Keratinocyte (primary cell): ENCODE data around the gene JHY. TPM values are rescaled to one million over a fixed set of nuclear protein-coding genes. Genes with fewer than 3 reads are reported as not detected.

ENCODE experiments used
- DNase-seq: peaks from one replicate; pipeline ENCODE4 v3.0.0-alpha.2; 2011; ENCODE audit warnings: low read depth, missing footprints, low spot score
- FAIRE-seq: peaks from 2 replicates; lab custom pipeline; 2011; peaks lifted over from hg19 to GRCh38; lab: Jason Lieb, UNC
- H2AFZ ChIP-seq: 2 replicates; pipeline ENCODE4 v1.6.0; 2012; ENCODE audit warnings: low read length, control low read depth, inconsistent platforms; ENCODE audit not compliant: control insufficient read depth
- H3K27ac ChIP-seq: 2 replicates; pipeline ENCODE4 v1.5.1; 2011; ENCODE audit warnings: low read length; ENCODE audit not compliant: control insufficient read depth, insufficient read depth
- H3K27me3 ChIP-seq: 3 replicates; pipeline ENCODE4 v1.6.0; 2011; ENCODE audit warnings: low read length; ENCODE audit not compliant: control insufficient read depth, insufficient read depth; ENCODE audit errors: extremely low read depth
- H3K36me3 ChIP-seq, 2 experiments: 2 replicates in 1 of 2; 3 replicates in 1 of 2; pipeline ENCODE4 v1.5.1; 2011; ENCODE audit warnings: low read length in 2 of 2, mild to moderate bottlenecking in 1 of 2; ENCODE audit not compliant: control insufficient read depth in 2 of 2, insufficient read depth in 2 of 2; ENCODE audit errors: extremely low read depth in 1 of 2
- H3K4me1 ChIP-seq: 3 replicates; pipeline ENCODE4 v1.5.1; 2011; ENCODE audit warnings: low read length; ENCODE audit not compliant: control insufficient read depth, insufficient read depth; ENCODE audit errors: extremely low read depth
- H3K4me2 ChIP-seq: 3 replicates; pipeline ENCODE4 v1.6.0; 2011; ENCODE audit warnings: low read depth, low read length; ENCODE audit not compliant: control insufficient read depth, insufficient read depth; ENCODE audit errors: extremely low read depth
- H3K4me3 ChIP-seq, 3 experiments: fragments of 200-600 bp in 1 of 3; sonication (generic) in 1 of 3; 2 replicates in 2 of 3; 3 replicates in 1 of 3; pipeline ENCODE4 v1.5.1; 2011 to 2016; ENCODE audit warnings: low read length in 3 of 3, mild to moderate bottlenecking in 3 of 3, control low read depth in 2 of 3, inconsistent platforms in 1 of 3, low read depth in 1 of 3, mixed read lengths in 1 of 3, mixed run types in 1 of 3, moderate library complexity in 1 of 3; ENCODE audit not compliant: control insufficient read depth in 2 of 3, insufficient read depth in 2 of 3; ENCODE audit errors: extremely low read depth in 1 of 3
- H3K79me2 ChIP-seq: 2 replicates; pipeline ENCODE4 v1.6.0; 2012; ENCODE audit warnings: low read length; ENCODE audit not compliant: control insufficient read depth, insufficient read depth
- H3K9ac ChIP-seq: 3 replicates; pipeline ENCODE4 v1.6.0; 2011; ENCODE audit warnings: low read length; ENCODE audit not compliant: control insufficient read depth, insufficient read depth; ENCODE audit errors: extremely low read depth
- H3K9me1 ChIP-seq: 3 replicates; pipeline ENCODE4 v1.6.0; 2011; ENCODE audit warnings: low read length; ENCODE audit not compliant: control insufficient read depth, insufficient read depth; ENCODE audit errors: extremely low read depth
- H3K9me3 ChIP-seq: 2 replicates; pipeline ENCODE4 v1.5.1; 2012; ENCODE audit warnings: low read depth, low read length; ENCODE audit not compliant: control insufficient read depth
- H4K20me1 ChIP-seq: 3 replicates; pipeline ENCODE4 v1.6.0; 2011; ENCODE audit warnings: low read length; ENCODE audit not compliant: control insufficient read depth, insufficient read depth; ENCODE audit errors: extremely low read depth
- EZH2 ChIP-seq: IDR thresholded peaks from one replicate; pipeline ENCODE4 v1.6.1; 2012; ENCODE audit warnings: inconsistent platforms, mild to moderate bottlenecking, low read length, moderate library complexity
- dilution Hi-C: fragments of 300-500 bp; cut with MboI; formaldehyde crosslinking; loops from one replicate; pipeline ENCODE4 v1.7.0; 2020; ENCODE audit warnings: low sequenced_read_pairs; ENCODE audit not compliant: extremely low pct_ligation_motif_present
- polyA plus RNA-seq, 5 experiments: library from polyadenylated mRNA; depleted of rRNA in 3 of 5; stranded (reverse) in 3 of 5; stranded (forward) in 1 of 5; unstranded in 1 of 5; fragments of >200 nt; gene quantifications; 1 replicate in 1 of 5; 2 replicates in 3 of 5; 3 replicates in 1 of 5; pipeline versions ENCODE4 v1.2.1 to v1.2.3, GENCODE V29; 2011 to 2012; ENCODE audit warnings: missing spikeins in 2 of 5, low read depth in 1 of 5, low replicate concordance in 1 of 5
- TF ChIP-seq, protein P1 (sequence below), 3 experiments: IDR thresholded peaks in 1 of 3; conservative IDR thresholded peaks in 1 of 3; optimal IDR thresholded peaks in 1 of 3; 2 replicates in 2 of 3; 3 replicates in 1 of 3; pipeline versions ENCODE3 to v1.5.1; 2011; ENCODE audit warnings: low read length in 3 of 3, mild to moderate bottlenecking in 3 of 3, moderate library complexity in 2 of 3, control low read depth in 1 of 3, inconsistent platforms in 1 of 3; ENCODE audit not compliant: insufficient read depth in 2 of 3; ENCODE audit errors: extremely low read depth in 1 of 3

Gene JHY
- polyA plus RNA-seq, 1 donor (not counting 4 experiments of a cell fraction or from before 2014, with no cell fraction given) = 3.9 TPM

- Histone ChIP-seq H3K79me2 (no peaks in the 10 kb centered on the region), H3K4me2 (no peak overlapping the region), H3K9me1 (no peaks in the 10 kb centered on the region), H3K36me3 (no peaks in the 10 kb centered on the region), H3K4me3 (no peak overlapping the region), H3K4me1 (peaks cover 17% of the 10 kb centered on the region), H3K27me3 (no peaks in the 10 kb centered on the region), H3K9me3 (no peaks in the 10 kb centered on the region), H4K20me1 (no peaks in the 10 kb centered on the region), H3K9ac (no peak overlapping the region), H2AFZ (no peak overlapping the region), H3K27ac (no peak overlapping the region)
- TF ChIP-seq, protein P1, sequence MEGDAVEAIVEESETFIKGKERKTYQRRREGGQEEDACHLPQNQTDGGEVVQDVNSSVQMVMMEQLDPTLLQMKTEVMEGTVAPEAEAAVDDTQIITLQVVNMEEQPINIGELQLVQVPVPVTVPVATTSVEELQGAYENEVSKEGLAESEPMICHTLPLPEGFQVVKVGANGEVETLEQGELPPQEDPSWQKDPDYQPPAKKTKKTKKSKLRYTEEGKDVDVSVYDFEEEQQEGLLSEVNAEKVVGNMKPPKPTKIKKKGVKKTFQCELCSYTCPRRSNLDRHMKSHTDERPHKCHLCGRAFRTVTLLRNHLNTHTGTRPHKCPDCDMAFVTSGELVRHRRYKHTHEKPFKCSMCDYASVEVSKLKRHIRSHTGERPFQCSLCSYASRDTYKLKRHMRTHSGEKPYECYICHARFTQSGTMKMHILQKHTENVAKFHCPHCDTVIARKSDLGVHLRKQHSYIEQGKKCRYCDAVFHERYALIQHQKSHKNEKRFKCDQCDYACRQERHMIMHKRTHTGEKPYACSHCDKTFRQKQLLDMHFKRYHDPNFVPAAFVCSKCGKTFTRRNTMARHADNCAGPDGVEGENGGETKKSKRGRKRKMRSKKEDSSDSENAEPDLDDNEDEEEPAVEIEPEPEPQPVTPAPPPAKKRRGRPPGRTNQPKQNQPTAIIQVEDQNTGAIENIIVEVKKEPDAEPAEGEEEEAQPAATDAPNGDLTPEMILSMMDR (optimal IDR thresholded peaks at IDR 0.05 in 1 of 3, IDR thresholded peaks at IDR 0.05 in 1 of 3, conservative IDR thresholded peaks at IDR 0.05 in 1 of 3; ENCODE audit: extremely low read depth in 1 of 3, insufficient read depth in 2 of 3, low read length in 3 of 3) = no peak
- TF ChIP-seq EZH2 = no peak
- DNase-seq = no peak
- no peak for FAIRE-seq
- dilution Hi-C loops = no loop called here
These were observed 34.4 kb upstream of the JHY start for GRCh38 chr11:122848186-122848585.

- Histone ChIP-seq H3K36me3 (no peaks in the 10 kb centered on the region), H3K9ac (no peak overlapping the region), H3K27me3 (no peaks in the 10 kb centered on the region), H3K4me3 (no peak overlapping the region), H3K4me2 (no peak overlapping the region), H4K20me1 (no peaks in the 10 kb centered on the region), H2AFZ (peak overlapping the region; percentile 45), H3K27ac (peak overlapping the region; percentile 8), H3K9me1 (no peaks in the 10 kb centered on the region), H3K4me1 (peaks cover 21% of the 10 kb centered on the region), H3K9me3 (no peaks in the 10 kb centered on the region), H3K79me2 (no peaks in the 10 kb centered on the region)
- DNase-seq (no peak), FAIRE-seq (peak; percentile 29)
- TF ChIP-seq, protein P1 (optimal IDR thresholded peaks at IDR 0.05 in 1 of 3, IDR thresholded peaks at IDR 0.05 in 1 of 3, conservative IDR thresholded peaks at IDR 0.05 in 1 of 3; ENCODE audit: extremely low read depth in 1 of 3, insufficient read depth in 2 of 3, low read length in 3 of 3) = no peak
- TF ChIP-seq EZH2 = no peak
- dilution Hi-C loops = no loop called here
These were observed 32.4 kb upstream of the JHY start for GRCh38 chr11:122850076-122850631.
